Activated naive CD4-positive, alpha-beta T cell treated with anti-CD3 and anti-CD28 coated beads, Interleukin-2, amount 50 U/mL, for 16 hours (primary cell): ENCODE data around the gene TMEM69.
A peak's percentile ranks its signal among the peaks of the same experiment; 100 is the strongest.
"Not testable (repeated sequence)": the region's sequence is repeated elsewhere in the genome, so short reads cannot be mapped to it uniquely, and the experiment has no call there.

Experiments used
- DNase-seq: peaks from one replicate; pipeline ENCODE4 v3.0.0-alpha.2; 2020

The TMEM69 gene

GRCh38 chr1:45687754-45688740, at the start of gene TMEM69:
Gene TMEM69 (plus strand): TSS chr1:45688181. CDS start chr1:45691069, 2,888 bp downstream.
- DNase-seq = peak; percentile 75

- DNase-seq = no peak
Observed at GRCh38 chr1:45640293-45640692, 47.7 kb upstream of the TMEM69 start.

- DNase-seq = no peak
Observed at GRCh38 chr1:45643321-45643720, 44.7 kb upstream of the TMEM69 start.

GRCh38 chr1:45643978-45644377, 44.0 kb upstream of the TMEM69 start:
- no peak for DNase-seq

- no peak for DNase-seq
Observed at GRCh38 chr1:45644661-45645060, 43.3 kb upstream of the TMEM69 start.

- no peak for DNase-seq
Observed at GRCh38 chr1:45647248-45648021, 40.5 kb upstream of the TMEM69 start.

GRCh38 chr1:45654540-45655280, 33.3 kb upstream of the TMEM69 start:
- no peak for DNase-seq

GRCh38 chr1:45656573-45657226, 31.3 kb upstream of the TMEM69 start:
- DNase-seq = no peak

GRCh38 chr1:45658171-45658570, 29.8 kb upstream of the TMEM69 start:
- no peak for DNase-seq

- DNase-seq = no peak
Observed at GRCh38 chr1:45659222-45659621, 28.8 kb upstream of the TMEM69 start.

- no peak for DNase-seq
Observed at GRCh38 chr1:45660336-45660735, 27.6 kb upstream of the TMEM69 start.

GRCh38 chr1:45666836-45667235, 21.1 kb upstream of the TMEM69 start:
- DNase-seq = no peak

- DNase-seq = no peak
Observed at GRCh38 chr1:45667321-45668111, 20.5 kb upstream of the TMEM69 start.

- DNase-seq = no peak
Observed at GRCh38 chr1:45668526-45668925, 19.5 kb upstream of the TMEM69 start.

GRCh38 chr1:45669379-45669778, 18.6 kb upstream of the TMEM69 start:
- no peak for DNase-seq

- no peak for DNase-seq
Observed at GRCh38 chr1:45669859-45670655, 17.9 kb upstream of the TMEM69 start.

GRCh38 chr1:45673956-45674355, 14.0 kb upstream of the TMEM69 start:
- DNase-seq = no peak

GRCh38 chr1:45674478-45674877, 13.5 kb upstream of the TMEM69 start:
- DNase-seq = no peak

- DNase-seq = not testable (repeated sequence)
Observed at GRCh38 chr1:45676553-45676952, 11.4 kb upstream of the TMEM69 start.

- no peak for DNase-seq
Observed at GRCh38 chr1:45677751-45678245, 10.2 kb upstream of the TMEM69 start.

GRCh38 chr1:45678489-45678888, 9.5 kb upstream of the TMEM69 start:
- DNase-seq = no peak
